ENCODE data around the gene MYO1H. TPM values are rescaled to one million over a fixed set of nuclear protein-coding genes. Genes with fewer than 3 reads are reported as not detected.

The MYO1H gene
- total and polyA plus RNA-seq, 5 donors = 0.09 to 0.88 (median 0.47) TPM

GRCh38 chr12:109461846-109462756 lies 114.4 kb downstream of the MYO1H start:
- Histone ChIP-seq H3K4me1 (ENCODE audit: control insufficient read depth, insufficient read depth, low read length) (peaks cover 54% of the 10 kb centered on the region), H3K27me3 (ENCODE audit: control insufficient read depth, insufficient read depth) (no peaks in the 10 kb centered on the region), H3K9me3 (ENCODE audit: control insufficient read depth, low read length) (no peaks in the 10 kb centered on the region), H3K4me3 (ENCODE audit: low read length) (no peak overlapping the region), H3K27ac (ENCODE audit: low read length) (peak overlapping the region; percentile 100)
- peak; percentile 93 to 96 (median 93) for DNase-seq
- peak; percentile 90 to 93 for ATAC-seq
- WGBS = 43% methylated on average over 13 of the region's 13 CpGs
- intact Hi-C loops (cut with DNase I) = no loop called here

DNA sequence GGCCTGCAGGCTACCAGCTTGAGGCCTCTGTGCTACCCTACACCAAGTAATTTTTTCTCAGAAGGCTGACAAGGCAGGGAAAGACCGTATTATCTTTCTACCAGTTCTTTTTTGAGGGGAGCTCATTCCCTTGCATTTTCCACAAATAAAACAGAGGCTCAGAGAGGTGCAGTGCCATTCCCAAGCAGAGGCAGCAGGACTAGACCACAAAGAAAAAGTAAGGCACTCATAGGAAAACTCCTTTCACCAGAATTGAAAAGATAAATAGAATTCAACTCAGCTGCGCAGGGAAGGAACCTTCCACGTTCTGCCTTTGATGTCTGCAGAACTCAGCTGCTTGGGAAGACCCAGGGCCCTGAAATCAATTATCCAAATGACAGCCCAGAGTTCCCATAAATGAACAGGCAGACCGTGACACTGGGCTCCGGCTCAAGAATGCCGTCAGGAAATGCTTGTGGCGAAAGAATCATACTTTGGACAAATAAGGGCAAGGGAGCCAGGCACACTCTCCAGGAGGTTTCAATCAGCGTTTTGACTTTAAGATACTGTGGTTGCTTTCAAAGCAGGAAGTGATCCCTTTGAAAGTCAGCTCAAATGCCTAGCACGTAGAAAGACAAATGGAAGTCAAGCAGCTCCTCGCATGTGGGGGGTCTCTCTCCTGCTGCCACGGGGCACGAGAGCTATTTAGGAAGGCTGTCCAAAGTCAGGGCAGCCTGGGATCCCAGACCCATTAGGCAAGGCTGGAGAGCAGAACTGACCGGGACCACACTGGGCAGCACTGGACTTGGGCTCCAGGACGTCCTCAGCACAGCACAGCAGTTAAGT lies 115.4 kb downstream of the MYO1H start:
- DNase-seq (peak; percentile 86 to 94 (median 91)), ATAC-seq (peak; percentile 80 to 83)
- Histone ChIP-seq H3K9me3 (ENCODE audit: control insufficient read depth, low read length) (no peaks in the 10 kb centered on the region), H3K4me1 (ENCODE audit: control insufficient read depth, insufficient read depth, low read length) (peaks cover 64% of the 10 kb centered on the region), H3K27ac (ENCODE audit: low read length) (peak overlapping the region; percentile 100), H3K4me3 (ENCODE audit: low read length) (no peak overlapping the region), H3K27me3 (ENCODE audit: control insufficient read depth, insufficient read depth) (no peaks in the 10 kb centered on the region)
- intact Hi-C loops (cut with DNase I) = no loop called here
- 6% methylated on average over 14 of the region's 14 CpGs for WGBS

DNA sequence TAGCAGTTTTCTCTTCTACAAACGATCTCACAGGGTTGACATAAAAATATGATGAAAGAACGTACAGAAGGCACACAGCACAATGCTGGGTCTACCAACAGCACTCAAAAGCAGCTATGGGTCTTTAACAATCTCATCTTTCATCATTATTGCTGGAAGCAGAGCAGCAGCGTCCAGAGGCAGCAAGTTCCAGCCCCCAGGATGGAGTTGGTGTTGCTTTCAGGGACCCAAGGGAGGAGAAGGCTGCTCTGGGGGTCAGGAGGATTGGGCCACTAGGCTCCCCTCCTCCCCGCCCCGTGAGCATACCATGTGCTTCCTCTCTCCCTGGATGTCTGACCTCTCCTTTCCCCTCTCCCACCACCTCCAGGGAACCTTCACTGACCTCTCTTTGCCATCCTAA lies 116.1 kb downstream of the MYO1H start:
- Histone ChIP-seq H3K4me3 (ENCODE audit: low read length) (no peak overlapping the region), H3K27me3 (ENCODE audit: control insufficient read depth, insufficient read depth) (no peaks in the 10 kb centered on the region), H3K4me1 (ENCODE audit: control insufficient read depth, insufficient read depth, low read length) (peaks cover 67% of the 10 kb centered on the region), H3K9me3 (ENCODE audit: control insufficient read depth, low read length) (no peaks in the 10 kb centered on the region), H3K27ac (ENCODE audit: low read length) (peak overlapping the region; percentile 100)
- 28% methylated on average over 5 of the region's 5 CpGs for WGBS
- intact Hi-C loops (cut with DNase I) = no loop called here
- DNase-seq = no peak
- ATAC-seq = no peak

- Histone ChIP-seq H3K9me3 (ENCODE audit: control insufficient read depth, low read length) (no peaks in the 10 kb centered on the region), H3K4me3 (ENCODE audit: low read length) (no peak overlapping the region), H3K27me3 (ENCODE audit: control insufficient read depth, insufficient read depth) (no peaks in the 10 kb centered on the region), H3K4me1 (ENCODE audit: control insufficient read depth, insufficient read depth, low read length) (peaks cover 69% of the 10 kb centered on the region), H3K27ac (ENCODE audit: low read length) (no peak overlapping the region)
- ATAC-seq (no peak), DNase-seq (no peak)
- 88% methylated on average over 14 of the region's 14 CpGs for WGBS
- intact Hi-C loops (cut with DNase I) = no loop called here
These were observed 117.1 kb downstream of the MYO1H start for GRCh38 chr12:109464642-109465351.

DNA sequence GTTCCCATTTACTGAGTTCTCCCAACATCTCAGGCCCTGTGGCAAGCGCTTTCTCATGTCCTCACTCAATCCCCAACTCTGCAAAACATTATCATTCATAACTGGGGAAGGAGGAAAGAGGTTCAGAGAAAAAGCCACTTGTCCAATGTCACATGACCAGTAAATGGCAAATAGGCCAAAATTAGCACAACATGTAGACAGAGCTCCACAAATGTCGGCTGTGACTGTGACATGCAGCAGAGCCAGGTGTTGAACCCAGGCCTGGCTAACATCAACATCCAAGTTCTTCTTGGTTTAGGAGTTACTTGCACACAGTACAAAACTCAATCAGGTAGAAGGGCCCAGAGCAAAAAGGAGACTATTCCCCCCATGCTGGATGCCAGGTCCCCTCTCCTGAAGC lies 118.6 kb downstream of the MYO1H start:
- H3K27ac ChIP-seq (ENCODE audit: low read length) = peak overlapping the region; percentile 74
- ATAC-seq (no peak), DNase-seq (no peak)
- WGBS = 52% methylated on average over 2 of the region's 2 CpGs
- intact Hi-C loops (cut with DNase I) = no loop called here
- H3K4me1 ChIP-seq (ENCODE audit: control insufficient read depth, insufficient read depth, low read length) = peaks cover 55% of the 10 kb centered on the region
- no peaks in the 10 kb centered on the region for H3K9me3 ChIP-seq (ENCODE audit: control insufficient read depth, low read length)
- H3K27me3 ChIP-seq (ENCODE audit: control insufficient read depth, insufficient read depth) = no peaks in the 10 kb centered on the region
- H3K4me3 ChIP-seq (ENCODE audit: low read length) = no peak overlapping the region

GRCh38 chr12:109466821-109467220 lies 119.1 kb downstream of the MYO1H start:
- H3K4me1 ChIP-seq (ENCODE audit: control insufficient read depth, insufficient read depth, low read length) = peaks cover 50% of the 10 kb centered on the region
- no peak for ATAC-seq
- no peak overlapping the region for H3K4me3 ChIP-seq (ENCODE audit: low read length)
- H3K9me3 ChIP-seq (ENCODE audit: control insufficient read depth, low read length) = no peaks in the 10 kb centered on the region
- peak in 1 of 3 donors; percentile 15 for DNase-seq
- H3K27me3 ChIP-seq (ENCODE audit: control insufficient read depth, insufficient read depth) = no peaks in the 10 kb centered on the region
- intact Hi-C loops (cut with DNase I) = no loop called here
- H3K27ac ChIP-seq (ENCODE audit: low read length) = peak overlapping the region; percentile 74
- 42% methylated on average over 3 of the region's 3 CpGs for WGBS

DNA sequence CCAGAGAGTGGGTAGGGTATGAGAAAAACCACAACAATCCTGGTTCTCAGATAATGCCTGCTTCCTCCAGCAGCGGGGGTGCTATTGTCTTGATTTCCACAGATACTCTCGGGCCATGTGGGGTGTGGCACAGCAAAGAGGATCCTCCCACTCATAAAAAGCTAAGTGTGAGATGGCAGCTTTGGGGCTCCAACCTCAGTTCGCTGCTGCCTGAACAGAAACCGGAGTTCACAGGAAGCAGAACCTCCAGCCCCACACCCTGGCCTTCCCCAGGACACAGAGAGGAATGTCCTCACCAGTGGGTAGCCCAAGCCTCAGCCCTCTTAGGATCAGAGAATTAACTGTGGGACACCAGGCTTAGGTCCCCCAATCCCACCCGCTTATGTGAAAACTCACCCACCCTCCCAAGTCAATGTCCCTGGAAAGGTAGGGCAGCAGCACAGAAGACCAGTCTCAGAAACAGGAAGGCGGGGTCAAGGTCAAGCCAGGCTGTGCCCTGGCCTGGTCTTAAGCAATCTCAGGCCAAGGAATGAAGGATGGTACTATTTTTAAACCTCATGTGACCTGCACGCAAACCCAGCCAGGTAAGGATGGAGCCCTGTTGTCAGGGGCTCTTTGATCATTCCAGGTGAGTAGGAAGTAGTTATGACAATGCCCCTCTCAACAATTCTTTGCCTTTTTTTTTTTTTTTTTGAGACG lies 120.4 kb downstream of the MYO1H start:
- Histone ChIP-seq H3K9me3 (ENCODE audit: control insufficient read depth, low read length) (no peaks in the 10 kb centered on the region), H3K4me1 (ENCODE audit: control insufficient read depth, insufficient read depth, low read length) (peaks cover 41% of the 10 kb centered on the region), H3K4me3 (ENCODE audit: low read length) (no peak overlapping the region), H3K27ac (ENCODE audit: low read length) (peak overlapping the region; percentile 64), H3K27me3 (ENCODE audit: control insufficient read depth, insufficient read depth) (no peaks in the 10 kb centered on the region)
- 67% methylated on average over 7 of the region's 8 CpGs for WGBS
- peak in 1 of 3 donors; percentile 28 for DNase-seq
- intact Hi-C loops (cut with DNase I) = no loop called here
- peak; percentile 4 to 48 for ATAC-seq

DNA sequence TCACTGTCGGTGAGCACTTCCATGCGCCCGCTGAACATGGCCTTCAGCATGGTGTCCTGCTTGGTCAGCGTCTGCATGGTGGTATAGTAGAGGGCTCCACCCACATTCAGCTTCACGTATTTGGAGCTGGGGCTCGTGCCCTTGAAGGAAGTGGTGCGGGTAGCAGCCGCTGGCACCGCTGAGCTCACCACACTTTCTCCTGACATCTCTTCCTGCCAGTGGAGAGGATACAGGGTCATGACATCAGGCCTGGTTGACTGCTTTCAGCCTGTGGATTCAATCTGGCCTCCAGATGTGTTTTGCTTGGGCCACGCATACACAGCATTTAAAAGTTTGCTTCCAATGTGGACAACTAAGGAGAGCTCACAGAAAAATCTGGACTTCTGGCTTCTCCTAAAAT lies 121.8 kb downstream of the MYO1H start:
- H3K4me1 ChIP-seq (ENCODE audit: control insufficient read depth, insufficient read depth, low read length) = peaks cover 31% of the 10 kb centered on the region
- no peaks in the 10 kb centered on the region for H3K9me3 ChIP-seq (ENCODE audit: control insufficient read depth, low read length)
- 87% methylated on average over 10 of the region's 10 CpGs for WGBS
- H3K27ac ChIP-seq (ENCODE audit: low read length) = no peak overlapping the region
- H3K27me3 ChIP-seq (ENCODE audit: control insufficient read depth, insufficient read depth) = no peaks in the 10 kb centered on the region
- DNase-seq (no peak), ATAC-seq (no peak)
- intact Hi-C loops (cut with DNase I) = no loop called here
- H3K4me3 ChIP-seq (ENCODE audit: low read length) = no peak overlapping the region

GRCh38 chr12:109473006-109473405 lies 125.3 kb downstream of the MYO1H start:
- Histone ChIP-seq H3K9me3 (ENCODE audit: control insufficient read depth, low read length) (no peaks in the 10 kb centered on the region), H3K27me3 (ENCODE audit: control insufficient read depth, insufficient read depth) (no peaks in the 10 kb centered on the region), H3K4me1 (ENCODE audit: control insufficient read depth, insufficient read depth, low read length) (peaks cover 15% of the 10 kb centered on the region), H3K4me3 (ENCODE audit: low read length) (no peak overlapping the region), H3K27ac (ENCODE audit: low read length) (peak overlapping the region; percentile 40)
- 87% methylated on average over 3 of the region's 3 CpGs for WGBS
- ATAC-seq (no peak), DNase-seq (no peak)
- intact Hi-C loops (cut with DNase I) = loop anchor here in 1 of 4 donors (5.0 kb wide), 1 partner anchor 36 kb away; no protein-coding TSS in a partner anchor

Data from right cardiac atrium (tissue), 5 donors.